HEK293 (cell line): ENCODE results near the gene KLRB1.

Experiments used
- AEBP2 ChIP-seq: fragments of 450-650 bp; formaldehyde crosslinking; IDR thresholded peaks from 2 replicates; pipeline ENCODE4 v1.5.1; 2016; ENCODE audit warnings: missing biosample characterization, missing genetic modification characterization, borderline replicate concordance
- FEZF1 ChIP-seq: fragments of 450-650 bp; formaldehyde crosslinking; IDR thresholded peaks from 2 replicates; pipeline ENCODE4 v1.5.1; 2016; ENCODE audit warnings: missing biosample characterization, missing genetic modification characterization
- GLIS2 ChIP-seq: fragments of 450-650 bp; formaldehyde crosslinking; IDR thresholded peaks from 2 replicates; pipeline ENCODE4 v1.5.1; 2016; ENCODE audit warnings: missing biosample characterization, missing genetic modification characterization
- KLF8 ChIP-seq: fragments of 450-650 bp; formaldehyde crosslinking; IDR thresholded peaks from 2 replicates; pipeline ENCODE4 v1.5.1; 2016; ENCODE audit warnings: missing biosample characterization, missing genetic modification characterization
- KLF9 ChIP-seq: fragments of 450-650 bp; formaldehyde crosslinking; IDR thresholded peaks from 2 replicates; pipeline ENCODE4 v1.5.1; 2016; ENCODE audit warnings: missing biosample characterization, missing genetic modification characterization, low read depth
- ZBTB11 ChIP-seq: fragments of 450-650 bp; formaldehyde crosslinking; conservative IDR thresholded peaks from 2 replicates; pipeline ENCODE4 v1.5.1; 2016; ENCODE audit warnings: low read depth, missing biosample characterization, missing genetic modification characterization
- ZBTB20 ChIP-seq: fragments of 450-650 bp; formaldehyde crosslinking; IDR thresholded peaks from 2 replicates; pipeline ENCODE4 v1.5.1; 2016; ENCODE audit warnings: missing biosample characterization, missing genetic modification characterization
- ZBTB26 ChIP-seq: fragments of 450-650 bp; formaldehyde crosslinking; optimal IDR thresholded peaks from 2 replicates; pipeline ENCODE3; 2016; ENCODE audit warnings: missing biosample characterization, mild to moderate bottlenecking, missing genetic modification characterization
- ZNF280C ChIP-seq: fragments of 450-650 bp; formaldehyde crosslinking; IDR thresholded peaks from 2 replicates; pipeline ENCODE4 v1.5.1; 2016; ENCODE audit warnings: missing biosample characterization, missing genetic modification characterization
- ZNF518A ChIP-seq: fragments of 450-650 bp; formaldehyde crosslinking; conservative IDR thresholded peaks from 2 replicates; pipeline ENCODE4 v1.5.1; 2016; ENCODE audit warnings: low read depth, missing biosample characterization, missing genetic modification characterization
- ZNF580 ChIP-seq: fragments of 450-650 bp; formaldehyde crosslinking; IDR thresholded peaks from 2 replicates; pipeline ENCODE4 v1.5.1; 2016; ENCODE audit warnings: missing biosample characterization, missing genetic modification characterization
- ZNF830 ChIP-seq: fragments of 450-650 bp; IDR thresholded peaks from 2 replicates; pipeline ENCODE4 v1.5.0; 2018; ENCODE audit warnings: missing biosample characterization, missing genetic modification characterization, low read depth, mild to moderate bottlenecking, moderate library complexity

The KLRB1 gene

GRCh38 chr12:9647825-9648700, 40.3 kb upstream of the KLRB1 start (continued):
- TF ChIP-seq ZNF518A (tag by site-specific recombination) (peak; percentile 77), ZNF280C (tag by site-specific recombination) (no peak), ZNF580 (tag by site-specific recombination) (0 out of 2 replicates have a peak, but pooled peaks have one; percentile 7), ZNF830 (no peak), FEZF1 (tag by site-specific recombination) (no peak), KLF9 (tag by site-specific recombination) (peak; percentile 69), KLF8 (peak; percentile 87), AEBP2 (no peak), ZBTB26 (tag by site-specific recombination) (peak; percentile 94), ZBTB20 (tag by site-specific recombination) (peak; percentile 65; the same call in 1 of the 2 replicates), GLIS2 (peak; percentile 96), ZBTB11 (peak; percentile 93)
